Nephron (organoid): ENCODE results near the gene SNX1.
"Not testable (repeated sequence)": the region's sequence is repeated elsewhere in the genome, so short reads cannot be mapped to it uniquely, and the experiment has no call there.

Experiments
- H3K27ac Mint-ChIP-seq, 3 experiments: 2 replicates each; pipeline ENCODE4 v1.8.0; 2020; ENCODE audit warnings: mixed read lengths in 3 of 3, mild to moderate bottlenecking in 2 of 3, moderate library complexity in 1 of 3
- H3K27me3 Mint-ChIP-seq: 2 replicates; pipeline ENCODE4 v1.8.0; 2021; ENCODE audit warnings: low read depth, mild to moderate bottlenecking, moderate library complexity, mixed read lengths
- H3K36me3 Mint-ChIP-seq: 2 replicates; pipeline ENCODE4 v1.8.0; 2020; ENCODE audit warnings: low read depth, mixed read lengths
- H3K4me1 Mint-ChIP-seq: 2 replicates; pipeline ENCODE4 v1.8.0; 2020; ENCODE audit warnings: mixed read lengths
- H3K4me3 Mint-ChIP-seq, 3 experiments: 2 replicates each; pipeline ENCODE4 v1.8.0; 2020; ENCODE audit warnings: mild to moderate bottlenecking in 3 of 3, mixed read lengths in 3 of 3, moderate library complexity in 2 of 3
- H3K9me3 Mint-ChIP-seq: 2 replicates; pipeline ENCODE4 v1.8.0; 2020; ENCODE audit warnings: mixed read lengths
- CTCF ChIP-seq, 3 experiments: fragments of 200-600 bp; sonication (generic); IDR thresholded peaks; one replicate each; pipeline ENCODE4 v1.5.0; 2021; ENCODE audit warnings: antibody characterized with exemption in 3 of 3; ENCODE audit not compliant: unreplicated experiment in 3 of 3

Gene SNX1

GRCh38 chr15:64100958-64101357 is 5.2 kb downstream of the SNX1 start:
- Mint-ChIP-seq H3K4me1 (peaks cover 20% of the 10 kb centered on the region), H3K27me3 (no peaks in the 10 kb centered on the region), H3K9me3 (no peaks in the 10 kb centered on the region), H3K4me3 (peak overlapping the region in 1 of 3 experiments; percentile 41), H3K27ac (no peak overlapping the region), H3K36me3 (peaks cover 11% of the 10 kb centered on the region)
- TF ChIP-seq CTCF (IDR thresholded peaks at IDR 0.05; ENCODE audit: unreplicated experiment in 3 of 3), result no peak

- Mint-ChIP-seq H3K27ac (no peak overlapping the region), H3K4me3 (no peak overlapping the region), H3K36me3 (peaks cover 11% of the 10 kb centered on the region), H3K4me1 (peaks cover 8% of the 10 kb centered on the region), H3K9me3 (no peaks in the 10 kb centered on the region), H3K27me3 (no peaks in the 10 kb centered on the region)
- TF ChIP-seq CTCF (IDR thresholded peaks at IDR 0.05; ENCODE audit: unreplicated experiment in 3 of 3), result no peak
Measured at GRCh38 chr15:64102497-64102896, 6.7 kb downstream of the SNX1 start.

GRCh38 chr15:64105113-64105704 is 9.4 kb downstream of the SNX1 start:
- Mint-ChIP-seq H3K4me1 (no peaks in the 10 kb centered on the region), H3K27me3 (no peaks in the 10 kb centered on the region), H3K4me3 (no peak overlapping the region), H3K27ac (no peak overlapping the region), H3K36me3 (peaks cover 11% of the 10 kb centered on the region), H3K9me3 (no peaks in the 10 kb centered on the region)
- TF ChIP-seq CTCF (IDR thresholded peaks at IDR 0.05; ENCODE audit: unreplicated experiment in 3 of 3), result no peak

GRCh38 chr15:64107337-64107736 is 11.6 kb downstream of the SNX1 start:
- Mint-ChIP-seq H3K36me3 (peaks cover 13% of the 10 kb centered on the region), H3K9me3 (no peaks in the 10 kb centered on the region), H3K27me3 (no peaks in the 10 kb centered on the region), H3K4me3 (no peak overlapping the region), H3K27ac (no peak overlapping the region), H3K4me1 (peaks cover 9% of the 10 kb centered on the region)
- no peak for TF ChIP-seq CTCF (IDR thresholded peaks at IDR 0.05; ENCODE audit: unreplicated experiment in 3 of 3)

- Mint-ChIP-seq H3K36me3 (peaks cover 26% of the 10 kb centered on the region), H3K27ac (peak overlapping the region in 1 of 3 experiments; percentile 90)
- not testable (repeated sequence) for H3K27me3 Mint-ChIP-seq, H3K4me3 Mint-ChIP-seq, H3K9me3 Mint-ChIP-seq, H3K4me1 Mint-ChIP-seq
Measured at GRCh38 chr15:64110108-64110701, 14.4 kb downstream of the SNX1 start.

GRCh38 chr15:64110950-64111678 is 15.3 kb downstream of the SNX1 start:
- peak overlapping the region in 2 of 3 experiments; percentile 36 to 90 for H3K27ac Mint-ChIP-seq
- peaks cover 9% of the 10 kb centered on the region for H3K4me1 Mint-ChIP-seq
- H3K27me3 Mint-ChIP-seq, result no peaks in the 10 kb centered on the region
- no peaks in the 10 kb centered on the region for H3K9me3 Mint-ChIP-seq
- TF ChIP-seq CTCF (IDR thresholded peaks at IDR 0.05; ENCODE audit: unreplicated experiment in 3 of 3), result no peak
- H3K36me3 Mint-ChIP-seq, result peaks cover 30% of the 10 kb centered on the region
- H3K4me3 Mint-ChIP-seq, result no peak overlapping the region
